HG03064 (cell line): ENCODE results near the gene NRDE2.

Experiments
- ATAC-seq: cut with Tn5 transposase; IDR thresholded peaks from one replicate; pipeline ENCODE4 v1.9.1; 2021; ENCODE audit warnings: low read depth; ENCODE audit not compliant: unreplicated experiment

NRDE2 gene

DNA sequence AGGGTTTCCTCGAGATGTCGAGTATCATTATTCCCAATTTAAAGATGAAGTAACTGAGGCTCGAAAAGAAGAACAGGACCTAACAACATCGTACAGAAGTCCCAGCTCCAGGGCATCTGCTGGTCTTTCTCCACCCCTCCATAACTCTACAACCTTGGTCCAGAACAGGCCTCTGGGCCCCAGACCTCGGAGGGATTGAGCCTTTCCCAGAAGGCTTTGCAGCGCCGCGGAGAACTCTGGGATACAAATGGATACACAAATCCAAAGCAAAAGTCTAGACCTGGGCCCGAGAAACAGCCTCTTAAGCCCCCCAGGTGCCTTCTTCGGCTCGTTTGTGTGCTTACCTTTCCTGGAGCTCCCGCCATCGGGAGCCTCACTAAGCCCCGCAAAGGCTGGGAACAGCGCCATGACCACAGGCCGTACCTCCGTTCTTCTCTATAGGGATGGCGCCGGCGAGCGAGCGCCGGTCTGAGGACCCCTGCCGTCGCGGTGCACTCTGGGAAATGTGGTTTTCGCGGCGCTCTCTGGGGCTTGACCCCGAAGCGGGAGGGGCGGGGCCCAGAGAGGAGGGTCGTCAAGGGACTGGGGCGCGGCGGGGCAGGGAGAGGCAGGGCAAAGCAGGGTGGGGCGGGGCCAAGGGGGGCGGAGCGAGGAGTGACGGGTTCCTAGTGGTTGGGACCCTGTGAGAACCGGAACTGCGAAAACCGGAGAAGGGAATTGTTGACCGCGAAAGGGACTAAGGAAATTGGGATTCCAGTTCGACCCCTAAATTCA, at the start of gene NRDE2:
Gene NRDE2 (minus strand): TSS at position 445 of the 774 bp plus-strand sequence. CDS start 37 bp downstream, at position 408.
- peak; percentile 90 for ATAC-seq

GRCh38 chr14:90381011-90381786, 49.5 kb upstream of the NRDE2 start:
- no peak for ATAC-seq

- ATAC-seq, result no peak
Observed at GRCh38 chr14:90379106-90379505, 47.4 kb upstream of the NRDE2 start.

DNA sequence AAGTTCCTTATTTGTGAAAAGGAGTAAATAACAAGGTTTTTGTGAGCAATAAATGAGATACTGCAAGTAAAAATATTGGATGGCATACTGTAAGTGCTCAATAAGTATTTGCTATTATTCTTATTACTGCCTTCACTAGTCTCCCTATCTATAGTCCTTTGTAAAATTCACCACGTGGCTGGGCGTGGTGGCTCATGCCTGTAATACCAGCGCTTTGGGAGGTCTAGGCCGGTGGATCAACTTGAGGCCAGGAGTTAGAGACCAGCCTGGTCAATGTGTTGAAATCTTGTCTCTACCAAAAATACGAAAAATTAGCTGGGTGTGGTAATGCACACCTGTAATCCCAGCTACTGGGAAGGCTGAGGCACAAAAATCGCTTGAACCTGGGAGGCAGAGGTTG, 46.5 kb upstream of the NRDE2 start:
- no peak for ATAC-seq

DNA sequence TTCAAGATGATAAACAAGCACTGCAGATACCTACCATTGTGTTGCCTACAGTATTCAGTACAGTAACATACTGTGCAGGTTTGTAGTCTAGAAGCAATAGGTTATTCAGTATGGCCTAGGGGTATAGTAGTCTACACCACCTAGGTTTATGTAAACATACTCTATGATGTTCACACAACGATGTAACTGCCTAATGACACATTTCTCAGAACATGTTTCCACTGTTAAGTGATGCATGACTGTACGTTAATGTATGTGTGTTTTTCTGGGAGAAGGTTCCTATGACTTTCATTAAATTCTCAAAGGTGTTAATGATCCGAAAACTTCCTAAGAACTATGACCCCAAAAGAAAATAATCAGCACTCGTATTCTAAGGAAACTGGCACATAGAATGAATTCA, 44.2 kb upstream of the NRDE2 start:
- no peak for ATAC-seq

DNA sequence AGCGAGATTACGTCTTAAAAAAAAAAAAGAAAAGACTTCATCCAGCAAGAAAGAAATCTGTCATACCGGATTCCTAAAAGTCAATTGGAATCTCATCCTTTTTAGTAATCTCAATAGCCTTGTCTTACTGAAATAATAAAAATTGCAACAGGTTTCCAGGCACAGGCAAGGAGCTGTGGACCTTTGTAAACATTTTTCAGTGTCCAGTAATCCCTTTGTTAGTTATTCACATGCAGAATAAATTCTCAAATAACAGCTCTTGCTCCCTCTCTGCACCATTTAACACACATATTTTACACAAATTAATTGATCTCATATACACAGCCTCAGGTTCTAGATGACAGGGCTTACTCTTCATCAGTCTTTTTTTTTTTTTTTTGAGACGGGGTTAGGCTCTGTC, 43.1 kb upstream of the NRDE2 start:
- ATAC-seq, result no peak

GRCh38 chr14:90373887-90374286, 42.1 kb upstream of the NRDE2 start:
- no peak for ATAC-seq

GRCh38 chr14:90368946-90369721, 37.4 kb upstream of the NRDE2 start:
- ATAC-seq, result no peak

- ATAC-seq, result no peak
Observed at GRCh38 chr14:90362558-90362896, 30.8 kb upstream of the NRDE2 start.

DNA sequence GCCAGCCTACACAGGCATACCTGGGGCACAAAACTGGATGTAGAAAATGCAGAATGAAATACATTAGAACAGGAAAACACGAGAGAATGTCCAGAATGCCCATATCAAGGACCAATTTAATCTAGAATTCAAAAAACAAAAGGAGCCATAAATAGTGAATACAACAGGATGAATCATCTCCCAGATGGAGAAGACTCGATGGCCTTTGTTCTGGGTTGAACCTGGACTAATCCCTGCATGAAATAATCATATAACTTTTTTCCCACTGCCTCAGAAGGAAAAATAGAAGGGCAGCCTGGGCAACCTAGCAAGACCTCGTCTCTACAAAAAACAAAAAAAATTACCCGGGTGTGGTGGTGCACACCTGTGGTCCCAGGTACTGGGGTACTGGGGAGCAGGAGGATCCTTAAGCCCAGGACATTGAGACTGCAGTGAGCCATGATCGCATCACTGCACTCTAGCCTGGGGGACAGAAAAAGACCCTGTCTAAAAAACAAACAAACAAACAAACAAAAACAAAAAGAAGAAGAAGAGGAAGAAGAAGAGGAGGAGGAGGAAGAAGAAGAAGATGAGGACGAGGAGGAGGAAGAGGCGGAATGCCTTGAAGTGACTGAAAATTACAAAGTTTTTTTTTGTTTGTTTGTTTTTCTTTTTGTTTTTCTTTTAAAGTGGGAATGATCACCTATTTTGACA, 30.3 kb upstream of the NRDE2 start:
- ATAC-seq, result no peak

DNA sequence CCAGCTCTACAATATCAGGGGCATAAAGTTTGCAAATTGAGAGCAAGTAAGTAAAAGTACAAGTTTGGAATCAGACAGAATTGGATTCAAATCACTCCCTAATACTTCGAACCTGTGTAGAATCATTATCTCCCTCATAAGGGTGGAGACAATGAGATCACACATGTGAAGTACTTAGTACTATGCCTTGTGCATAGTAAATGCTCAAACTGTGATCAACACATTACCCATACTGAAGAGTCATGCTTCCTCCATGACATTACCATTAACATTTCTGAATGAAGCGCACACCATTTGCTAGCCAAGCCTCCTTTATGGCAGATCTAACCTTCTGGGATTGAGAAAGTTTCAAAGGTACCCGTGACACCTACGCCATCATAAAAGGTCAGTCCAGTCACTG, 26.6 kb upstream of the NRDE2 start:
- ATAC-seq, result no peak

GRCh38 chr14:90356925-90357324, 25.2 kb upstream of the NRDE2 start:
- no peak for ATAC-seq

DNA sequence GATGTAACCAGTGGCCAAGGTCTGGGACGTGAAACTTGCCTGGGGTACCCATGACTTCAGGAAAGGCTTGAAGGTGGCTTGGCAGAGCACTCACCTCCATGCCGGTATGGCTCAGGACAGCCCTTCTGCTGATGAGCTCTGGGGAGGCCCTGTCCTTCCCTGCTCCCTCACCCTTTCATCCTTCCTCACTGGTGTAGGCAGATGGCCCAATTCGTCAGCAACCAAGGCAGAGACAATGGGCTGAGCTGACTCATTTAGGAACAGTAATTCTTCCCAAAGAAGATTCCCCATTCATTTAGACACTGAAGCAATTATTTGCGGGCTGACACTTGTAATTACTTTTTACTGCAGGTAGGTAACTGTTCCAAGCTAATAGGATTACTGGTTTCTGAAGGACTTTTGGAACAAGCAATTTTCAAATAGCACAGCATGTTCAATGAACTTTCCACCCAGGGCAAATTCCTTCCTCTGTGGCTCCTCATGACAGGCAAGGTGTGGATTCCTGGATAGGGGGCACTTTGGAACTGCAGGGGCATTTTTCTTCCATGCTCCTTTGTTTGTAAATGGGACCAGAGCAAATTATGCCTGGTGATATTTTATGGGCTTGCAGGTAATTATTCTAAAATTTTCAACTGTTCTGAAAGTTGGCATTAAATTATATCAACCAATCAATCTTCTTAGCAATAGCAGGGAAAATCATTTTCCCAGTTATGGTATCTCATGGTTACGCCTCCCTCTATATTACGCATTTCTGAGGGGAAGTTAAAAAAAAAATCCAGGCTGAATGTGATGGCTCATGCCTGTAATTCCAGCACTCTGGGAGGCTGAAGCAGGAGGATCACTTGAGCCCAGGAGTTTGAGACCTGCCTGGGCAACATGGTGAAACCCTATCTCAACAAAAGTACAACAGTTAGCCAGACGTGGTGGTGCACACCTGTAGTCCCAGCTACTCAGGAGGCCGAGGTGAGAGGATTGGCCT, 24.1 kb upstream of the NRDE2 start:
- no peak for ATAC-seq

DNA sequence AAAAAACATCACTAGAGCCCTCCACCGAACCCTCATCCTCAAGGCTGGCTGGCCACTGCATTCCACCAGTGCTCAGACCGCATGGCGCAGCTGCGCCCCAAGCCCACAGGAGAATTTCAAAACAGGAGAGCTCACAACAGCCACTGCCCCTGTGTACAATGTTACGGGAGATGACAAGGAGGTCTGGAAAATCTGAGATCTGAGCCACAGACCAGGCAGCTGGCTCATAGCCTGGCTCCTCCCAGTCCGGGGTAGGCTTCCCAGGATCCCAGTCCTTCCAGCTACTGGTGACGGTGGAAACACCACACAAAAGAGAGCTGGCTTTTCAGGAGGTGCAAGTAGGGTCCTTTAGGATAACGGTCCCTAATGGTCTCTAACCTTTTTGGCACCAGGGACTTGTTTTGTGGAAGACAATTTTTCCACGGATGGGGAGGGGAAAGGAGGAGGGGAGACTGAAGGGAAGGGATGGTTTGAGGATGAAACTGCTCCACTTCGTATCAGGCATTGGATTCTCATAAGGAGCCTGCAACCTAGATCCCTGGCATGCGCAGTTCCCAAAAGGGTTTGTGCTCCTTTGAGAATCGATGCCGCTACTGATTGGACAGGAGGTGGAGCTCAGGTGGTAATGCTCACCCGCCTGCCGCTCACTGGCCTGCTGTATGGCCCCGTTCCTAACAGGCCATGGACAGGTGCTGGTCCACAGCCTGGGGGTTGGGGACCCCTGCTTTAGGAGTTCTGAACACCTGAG, 23.0 kb upstream of the NRDE2 start:
- no peak for ATAC-seq

- no peak for ATAC-seq
Observed at GRCh38 chr14:90349739-90350138, 18.0 kb upstream of the NRDE2 start.

GRCh38 chr14:90348270-90348669, 16.5 kb upstream of the NRDE2 start:
- ATAC-seq, result no peak

DNA sequence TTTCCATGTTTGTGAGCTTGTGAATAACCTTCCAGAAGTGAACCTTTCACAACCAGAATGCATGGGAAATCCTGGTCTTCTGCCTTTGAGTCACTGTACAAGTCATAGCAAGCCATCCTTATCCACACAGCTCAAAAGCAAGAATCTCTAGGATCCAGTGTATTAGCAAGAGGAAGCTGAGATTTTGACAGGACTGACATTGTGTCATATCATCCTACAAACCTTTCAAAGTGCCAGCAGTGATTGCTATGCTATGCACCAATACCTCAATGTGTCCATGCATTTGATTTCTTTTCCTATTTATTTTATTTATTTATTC, 13.5 kb upstream of the NRDE2 start:
- ATAC-seq, result no peak

- no peak for ATAC-seq
Observed at GRCh38 chr14:90344331-90345238, 12.8 kb upstream of the NRDE2 start.
